ENCODE data around the gene TIMP3. TPM values are rescaled to one million over a fixed set of nuclear protein-coding genes. Genes with fewer than 3 reads are reported as not detected.
A peak's percentile ranks its signal among the peaks of the same experiment; 100 is the strongest.

The TIMP3 gene
- total RNA-seq, 6 donors from 2014 or later: 196 to 659 (median 531) TPM

DNA sequence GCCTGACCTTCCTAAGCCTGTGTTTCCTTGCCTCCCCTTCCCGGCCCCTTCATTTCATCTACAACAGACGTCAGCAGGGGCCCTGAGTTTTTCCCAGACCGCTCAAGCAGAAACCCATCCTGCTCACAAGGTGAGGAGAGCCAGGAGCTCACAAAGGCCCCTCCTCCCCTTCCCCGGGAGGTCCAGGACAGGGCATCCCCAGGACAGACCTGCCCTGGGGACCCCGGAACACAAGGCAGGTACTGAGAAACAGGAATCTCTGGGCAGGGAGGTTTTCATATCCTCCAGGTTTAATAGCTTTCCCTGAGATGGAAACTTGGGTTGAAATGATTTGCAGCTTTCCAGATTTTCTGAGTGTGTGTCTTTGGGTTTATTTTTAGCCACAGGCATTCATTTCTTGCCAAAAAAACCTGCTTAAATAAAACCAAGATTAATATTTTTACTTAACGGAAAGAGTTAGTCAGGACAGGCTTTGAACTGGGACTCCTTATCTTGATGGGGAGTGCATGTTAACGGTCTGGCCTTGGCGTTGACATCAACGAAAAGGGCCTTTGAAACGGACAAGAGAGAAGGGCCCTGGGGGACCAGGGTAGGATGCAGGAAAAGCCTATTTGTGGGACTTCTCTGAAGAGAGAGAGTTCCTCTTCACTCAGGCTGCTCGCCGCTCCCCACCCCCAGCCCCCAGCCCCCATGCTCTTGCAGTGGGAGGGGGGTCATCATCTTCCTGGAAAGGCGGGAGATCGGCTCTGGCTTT, 38.5 kb downstream of the TIMP3 start:
- 49 to 50% methylated on average over 11 to 14 of the region's 14 CpGs for WGBS, 2 donors
- H3K4me3 ChIP-seq: no peak overlapping the region
- no peaks in the 10 kb centered on the region for H3K27me3 ChIP-seq
- H3K4me1 ChIP-seq: peaks cover 48 to 88% (median 64%) of the 10 kb centered on the region in 4 donors
- peak in 1 of 2 donors; percentile 52 for DNase-seq
- ATAC-seq (ENCODE audit: low FRiP score in 2 of 2): no peak
- no peaks in the 10 kb centered on the region for H3K9me3 ChIP-seq
- TF ChIP-seq EP300 (IDR thresholded peaks at IDR 0.05) (no peak), POLR2A (IDR thresholded peaks at IDR 0.05) (no peak), POLR2AphosphoS5 (IDR thresholded peaks at IDR 0.05) (peak in 1 of 2 donors; percentile 27)
- TF ChIP-seq, protein P1, sequence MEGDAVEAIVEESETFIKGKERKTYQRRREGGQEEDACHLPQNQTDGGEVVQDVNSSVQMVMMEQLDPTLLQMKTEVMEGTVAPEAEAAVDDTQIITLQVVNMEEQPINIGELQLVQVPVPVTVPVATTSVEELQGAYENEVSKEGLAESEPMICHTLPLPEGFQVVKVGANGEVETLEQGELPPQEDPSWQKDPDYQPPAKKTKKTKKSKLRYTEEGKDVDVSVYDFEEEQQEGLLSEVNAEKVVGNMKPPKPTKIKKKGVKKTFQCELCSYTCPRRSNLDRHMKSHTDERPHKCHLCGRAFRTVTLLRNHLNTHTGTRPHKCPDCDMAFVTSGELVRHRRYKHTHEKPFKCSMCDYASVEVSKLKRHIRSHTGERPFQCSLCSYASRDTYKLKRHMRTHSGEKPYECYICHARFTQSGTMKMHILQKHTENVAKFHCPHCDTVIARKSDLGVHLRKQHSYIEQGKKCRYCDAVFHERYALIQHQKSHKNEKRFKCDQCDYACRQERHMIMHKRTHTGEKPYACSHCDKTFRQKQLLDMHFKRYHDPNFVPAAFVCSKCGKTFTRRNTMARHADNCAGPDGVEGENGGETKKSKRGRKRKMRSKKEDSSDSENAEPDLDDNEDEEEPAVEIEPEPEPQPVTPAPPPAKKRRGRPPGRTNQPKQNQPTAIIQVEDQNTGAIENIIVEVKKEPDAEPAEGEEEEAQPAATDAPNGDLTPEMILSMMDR (IDR thresholded peaks at IDR 0.05): no peak
- H3K27ac ChIP-seq: peak overlapping the region; percentile 30 to 62 (median 43)
- peaks cover 0 to 85% (median 6%) of the 10 kb centered on the region in 4 donors for H3K36me3 ChIP-seq

DNA sequence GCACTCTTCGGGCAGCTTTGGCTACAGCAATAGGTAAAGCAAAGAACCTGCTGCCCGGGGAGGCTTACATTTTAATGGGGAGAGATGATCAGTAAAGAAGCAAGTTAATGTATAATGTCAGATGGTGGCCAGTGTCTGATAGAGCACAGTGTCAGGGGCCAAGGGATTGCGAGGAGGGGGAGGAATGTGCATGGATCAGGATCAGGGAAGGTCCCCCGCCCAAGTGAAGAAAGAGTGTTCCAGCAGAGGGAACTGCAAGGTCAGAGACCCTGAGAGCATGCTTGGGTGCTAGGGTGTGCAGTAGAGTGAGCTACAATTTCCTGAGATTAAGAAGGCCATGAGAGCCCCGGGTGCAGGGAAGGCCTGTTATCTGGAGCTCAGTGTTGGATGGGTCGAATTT, 39.7 kb downstream of the TIMP3 start:
- H3K4me1 ChIP-seq: peaks cover 58 to 89% (median 70%) of the 10 kb centered on the region in 4 donors
- DNase-seq: no peak
- peak in 1 of 2 donors; percentile 29 for TF ChIP-seq POLR2AphosphoS5 (IDR thresholded peaks at IDR 0.05)
- TF ChIP-seq, protein P1 (IDR thresholded peaks at IDR 0.05): no peak
- H3K27ac ChIP-seq: peak overlapping the region in 1 of 4 donors; percentile 33
- no peak overlapping the region for H3K4me3 ChIP-seq
- no peaks in the 10 kb centered on the region for H3K27me3 ChIP-seq
- peaks cover 0 to 81% (median 6%) of the 10 kb centered on the region in 4 donors for H3K36me3 ChIP-seq
- H3K9me3 ChIP-seq: no peaks in the 10 kb centered on the region
- no peak for ATAC-seq (ENCODE audit: low FRiP score in 2 of 2)
- 77 to 83% methylated on average over 6 of the region's 6 CpGs for WGBS, 2 donors

DNA sequence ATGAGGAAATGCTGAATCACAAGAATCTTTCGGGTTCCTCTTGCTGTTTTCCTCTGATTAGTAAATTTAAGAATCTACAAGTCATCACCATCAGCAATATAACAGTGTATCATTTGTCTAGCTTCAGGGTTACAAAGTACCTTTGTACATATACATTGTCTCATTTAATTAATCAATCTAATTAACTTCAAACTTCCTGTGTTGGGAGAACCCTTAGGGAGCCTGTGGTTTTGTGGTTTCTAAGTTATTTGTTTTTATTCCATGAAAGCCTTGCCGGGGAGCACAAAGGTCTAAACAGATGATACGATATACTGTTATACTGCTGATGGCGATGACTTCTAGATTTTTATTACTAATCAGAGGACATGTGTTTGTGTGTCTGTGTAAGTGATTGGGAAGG, 41.0 kb downstream of the TIMP3 start:
- H3K4me3 ChIP-seq: no peak overlapping the region
- H3K27ac ChIP-seq: peak overlapping the region in 1 of 4 donors; percentile 38
- no peaks in the 10 kb centered on the region for H3K27me3 ChIP-seq
- 65 to 67% methylated on average over 4 of the region's 4 CpGs for WGBS, 2 donors
- peaks cover 0 to 79% (median 5%) of the 10 kb centered on the region in 4 donors for H3K36me3 ChIP-seq
- ATAC-seq (ENCODE audit: low FRiP score in 2 of 2) (no peak), DNase-seq (no peak)
- no peaks in the 10 kb centered on the region for H3K9me3 ChIP-seq
- TF ChIP-seq POLR2A (IDR thresholded peaks at IDR 0.05) (no peak), EP300 (IDR thresholded peaks at IDR 0.05) (no peak), POLR2AphosphoS5 (IDR thresholded peaks at IDR 0.05) (no peak)
- TF ChIP-seq, protein P1 (IDR thresholded peaks at IDR 0.05): no peak
- peaks cover 60 to 86% (median 68%) of the 10 kb centered on the region in 4 donors for H3K4me1 ChIP-seq

DNA sequence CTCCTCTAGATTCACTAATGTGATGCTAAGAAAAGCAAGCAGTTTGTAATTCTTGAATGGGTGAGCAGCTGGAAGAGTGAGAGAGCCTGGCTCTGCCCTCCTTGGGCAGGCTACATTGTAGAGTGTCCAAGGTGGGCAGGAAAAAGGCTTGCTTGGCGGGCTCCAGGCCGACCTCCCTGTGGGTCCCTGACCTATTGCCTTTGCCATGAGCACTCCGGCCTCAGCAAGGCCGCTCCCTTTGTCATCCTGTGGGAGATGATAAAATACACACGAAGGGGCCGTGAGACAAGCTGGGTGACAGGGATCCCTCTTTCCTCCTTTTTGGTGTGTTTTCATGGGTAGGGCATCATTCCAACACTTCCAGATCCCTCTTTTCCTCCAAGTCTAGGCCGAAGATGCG, 41.8 kb downstream of the TIMP3 start:
- no peak for ATAC-seq (ENCODE audit: low FRiP score in 2 of 2)

More for the DNA sequence above, 41.8 kb downstream of the TIMP3 start:
- no peak for DNase-seq
- Histone ChIP-seq H3K4me1 (peaks cover 64 to 86% (median 65%) of the 10 kb centered on the region in 4 donors), H3K27ac (peak overlapping the region in 1 of 4 donors; percentile 51), H3K4me3 (no peak overlapping the region), H3K27me3 (no peaks in the 10 kb centered on the region), H3K36me3 (peaks cover 0 to 81% (median 5%) of the 10 kb centered on the region in 4 donors), H3K9me3 (no peaks in the 10 kb centered on the region)
- TF ChIP-seq EP300 (IDR thresholded peaks at IDR 0.05) (no peak), POLR2A (IDR thresholded peaks at IDR 0.05) (no peak), POLR2AphosphoS5 (IDR thresholded peaks at IDR 0.05) (no peak)
- TF ChIP-seq, protein P1 (IDR thresholded peaks at IDR 0.05): no peak
- 85 to 98% methylated on average over 6 to 8 of the region's 8 CpGs for WGBS, 2 donors

Measured in upper lobe of left lung (tissue), 6 donors.